ENCODE results near the gene MMP17.
A peak's percentile ranks its signal among the peaks of the same experiment; 100 is the strongest.

The MMP17 gene

DNA sequence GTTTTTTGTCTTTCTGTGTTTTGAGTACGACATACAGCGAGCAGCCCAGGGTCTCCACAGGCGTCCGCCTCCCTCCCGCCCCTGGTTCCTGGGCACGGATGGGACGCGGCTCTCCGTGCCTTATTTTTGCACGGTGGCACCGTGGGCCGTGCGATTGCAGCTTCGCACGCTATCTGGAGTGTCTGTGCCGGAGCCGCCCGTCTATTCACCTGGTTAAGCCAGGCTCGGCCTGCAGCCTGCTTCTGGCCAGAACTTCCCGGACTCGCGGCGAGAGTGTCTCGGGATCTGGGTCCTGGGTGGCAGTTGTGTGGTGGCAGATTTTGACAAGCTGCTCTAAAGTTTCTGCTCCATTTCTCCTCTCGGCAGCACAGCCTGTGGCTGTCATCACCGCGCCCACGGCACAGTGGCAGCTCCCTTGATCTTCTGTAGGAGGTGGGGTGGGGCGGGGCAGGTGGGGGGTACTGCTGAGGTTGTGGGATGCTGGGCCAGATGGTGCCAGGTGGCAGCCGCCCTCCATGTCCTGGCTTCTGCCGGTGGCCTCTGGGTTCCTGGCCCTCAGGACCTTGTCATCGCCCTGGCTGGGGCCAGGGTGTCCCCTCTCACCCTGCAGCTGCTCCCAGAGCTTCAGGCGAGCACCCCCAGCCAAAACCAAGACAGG lies 2.9 kb downstream of the MMP17 start:
- peak; percentile 20 for DNase-seq (ENCODE audit: low read depth)

DNA sequence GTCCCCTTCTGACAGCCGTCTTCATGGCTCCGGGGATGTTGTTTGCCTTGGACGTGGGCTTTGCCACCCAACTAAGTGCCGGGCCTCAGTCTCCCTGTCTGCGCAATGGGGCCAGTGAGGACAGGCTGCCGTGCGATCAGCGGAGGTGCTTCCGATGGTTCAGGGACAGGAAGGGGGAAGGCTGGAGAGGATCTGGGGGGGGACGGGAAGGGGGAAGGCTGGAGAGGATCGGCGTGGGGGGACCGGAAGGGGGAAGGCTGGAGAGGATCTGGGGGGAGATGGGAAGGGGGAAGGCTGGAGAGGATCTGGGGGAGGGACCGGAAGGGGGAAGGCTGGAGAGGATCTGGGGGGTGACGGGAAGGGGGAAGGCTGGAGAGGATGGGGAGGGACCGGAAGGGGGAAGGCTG lies 3.4 kb downstream of the MMP17 start:
- DNase-seq (ENCODE audit: low read depth): peak; percentile 54

DNA sequence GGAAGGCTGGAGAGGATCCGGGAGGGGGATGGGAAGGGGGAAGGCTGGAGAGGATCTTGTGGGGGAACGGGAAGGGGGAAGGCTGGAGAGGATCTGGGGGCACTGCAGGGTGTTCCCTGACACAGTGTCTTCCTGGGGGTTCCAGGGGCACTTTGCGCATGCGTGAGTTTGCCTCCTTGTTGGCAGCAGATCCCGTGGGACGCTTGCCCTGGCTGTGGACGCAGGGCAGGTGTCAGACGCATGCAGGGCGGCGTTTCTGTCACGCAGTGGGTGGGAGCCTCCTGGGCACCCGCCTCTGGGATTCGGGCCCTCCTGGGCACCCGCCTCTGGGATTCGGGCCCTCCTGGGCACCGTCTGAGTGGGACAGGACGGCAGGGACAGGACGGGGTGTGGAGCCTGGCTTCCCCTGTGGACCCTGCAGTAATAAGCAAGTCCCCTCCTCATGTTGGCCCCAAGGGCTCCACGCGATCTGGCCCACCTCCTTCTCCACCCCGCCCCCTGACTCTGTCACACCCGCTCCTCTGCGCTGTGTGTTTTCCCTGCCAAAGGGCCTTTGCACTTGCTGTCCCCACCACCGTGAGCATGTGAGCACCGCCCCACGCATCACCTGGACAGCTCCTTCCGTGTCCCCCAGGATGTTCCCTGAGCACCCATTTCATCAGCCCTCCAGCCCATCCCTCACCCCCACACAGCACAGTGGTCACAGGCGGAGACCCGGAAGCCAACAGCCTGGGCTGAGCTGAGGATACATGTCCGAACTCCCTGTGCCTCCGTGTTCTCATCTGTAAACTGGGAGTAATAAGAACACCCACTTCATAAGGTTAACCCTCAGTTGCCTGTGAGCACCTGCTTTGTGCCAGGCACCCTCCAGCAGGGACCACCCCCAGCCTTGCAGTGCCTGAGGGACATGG lies 4.4 kb downstream of the MMP17 start:
- DNase-seq (ENCODE audit: low read depth): peak; percentile 31

DNA sequence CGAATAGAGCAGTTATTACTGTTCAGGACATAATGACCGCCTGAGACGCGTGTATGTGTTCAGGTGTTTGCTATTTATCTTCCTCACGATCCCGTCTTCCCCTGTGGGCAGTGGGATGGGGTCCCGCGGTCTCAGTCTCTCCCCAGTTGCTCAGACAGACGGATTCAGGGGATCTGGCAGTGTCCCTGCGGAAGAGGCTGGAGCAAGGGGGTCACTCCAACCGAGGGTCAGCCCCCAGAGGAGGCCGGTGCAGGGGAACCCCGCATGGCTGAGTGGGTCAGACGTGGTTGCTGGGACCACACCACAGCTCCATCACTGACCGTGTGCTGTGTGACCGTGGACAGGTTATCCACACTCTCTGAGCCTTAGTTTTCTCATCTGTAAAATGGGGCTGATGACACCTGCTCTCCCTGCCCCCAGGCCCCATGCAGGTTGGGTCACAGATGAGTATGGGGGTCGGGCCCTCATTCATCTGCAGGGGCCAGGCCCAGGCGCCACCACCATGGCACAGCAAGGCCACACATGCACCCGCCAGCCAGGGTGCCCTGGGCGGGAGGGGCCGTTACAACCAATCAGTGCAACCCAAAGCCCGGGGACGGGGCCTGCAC lies 5.2 kb downstream of the MMP17 start:
- DNase-seq (ENCODE audit: low read depth): no peak

DNA sequence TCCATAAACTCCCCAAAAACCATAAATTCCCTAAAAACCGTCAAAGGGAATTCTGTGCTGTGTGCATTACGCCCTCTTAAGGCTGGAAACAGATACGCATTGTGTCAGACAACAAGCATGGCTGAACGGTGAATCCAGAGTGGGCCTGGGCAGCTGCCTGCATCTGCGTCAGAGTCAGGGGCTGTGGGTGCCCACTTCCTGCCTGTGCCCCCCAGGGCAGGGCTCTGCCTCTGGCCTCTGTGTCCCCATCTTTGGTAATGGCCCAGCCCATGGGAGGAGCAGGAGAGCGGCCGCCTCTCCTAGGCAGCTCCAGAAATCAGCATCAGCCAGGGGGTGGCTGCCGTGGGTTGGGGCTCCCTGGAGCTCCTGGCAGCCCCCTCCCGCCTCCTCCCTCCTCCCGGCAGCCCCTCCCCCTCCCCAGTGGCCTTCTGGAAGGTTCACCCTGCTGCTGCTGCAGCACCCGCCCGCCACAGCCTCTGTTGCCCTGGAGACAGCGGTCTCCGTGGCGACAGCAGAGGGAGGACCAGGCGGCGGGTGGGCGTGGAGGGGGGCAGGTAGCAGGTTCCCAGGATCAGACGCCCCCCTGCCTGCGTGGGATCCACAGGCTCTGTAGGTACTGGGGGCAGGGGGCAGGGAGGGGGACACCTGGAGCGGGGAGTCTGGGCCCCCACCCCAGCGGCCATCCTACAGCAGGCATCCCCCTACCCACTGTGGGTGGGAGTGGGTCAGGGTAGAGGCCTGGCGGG lies 5.9 kb downstream of the MMP17 start:
- DNase-seq (ENCODE audit: low read depth): peak; percentile 44

DNA sequence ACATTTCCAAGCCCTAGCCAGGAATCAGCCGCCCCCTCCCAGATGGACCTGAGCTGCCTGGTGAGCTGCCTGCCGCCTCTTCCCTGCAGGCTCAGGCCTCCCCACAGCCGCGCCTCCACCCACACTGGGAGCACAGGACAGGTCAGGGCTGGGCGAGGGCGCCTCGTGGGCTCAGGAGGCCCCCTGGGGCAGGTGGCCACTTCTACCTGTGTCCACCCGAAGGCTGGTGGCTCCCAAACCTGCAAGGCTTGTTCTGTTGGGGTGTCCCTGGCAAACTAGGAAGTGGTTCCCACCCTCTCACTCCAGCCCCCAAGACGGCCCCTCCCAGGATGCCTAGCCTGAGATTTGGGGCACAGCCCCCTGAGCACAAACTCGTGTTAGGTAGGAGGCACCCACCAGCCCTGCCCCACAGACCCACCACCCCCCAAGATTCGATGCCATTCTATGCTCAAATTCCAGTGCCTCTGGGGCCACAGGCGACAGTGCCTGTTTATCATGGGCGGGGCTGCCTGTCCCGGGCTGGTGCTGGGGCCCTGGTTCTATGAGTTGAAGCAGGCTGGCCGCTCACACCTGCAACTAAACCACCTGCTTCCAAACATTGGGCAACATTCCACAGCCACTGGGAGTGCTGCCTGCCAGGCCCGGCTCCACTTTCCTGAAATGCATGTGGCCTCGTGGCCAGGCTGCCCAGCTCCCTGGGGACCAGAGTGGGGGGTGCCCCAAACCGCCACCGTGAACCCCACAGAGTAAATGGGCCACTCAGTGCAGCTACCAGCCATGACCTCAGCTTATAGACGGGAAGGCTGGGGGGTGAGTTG lies 6.8 kb downstream of the MMP17 start:
- no peak for DNase-seq (ENCODE audit: low read depth)

DNA sequence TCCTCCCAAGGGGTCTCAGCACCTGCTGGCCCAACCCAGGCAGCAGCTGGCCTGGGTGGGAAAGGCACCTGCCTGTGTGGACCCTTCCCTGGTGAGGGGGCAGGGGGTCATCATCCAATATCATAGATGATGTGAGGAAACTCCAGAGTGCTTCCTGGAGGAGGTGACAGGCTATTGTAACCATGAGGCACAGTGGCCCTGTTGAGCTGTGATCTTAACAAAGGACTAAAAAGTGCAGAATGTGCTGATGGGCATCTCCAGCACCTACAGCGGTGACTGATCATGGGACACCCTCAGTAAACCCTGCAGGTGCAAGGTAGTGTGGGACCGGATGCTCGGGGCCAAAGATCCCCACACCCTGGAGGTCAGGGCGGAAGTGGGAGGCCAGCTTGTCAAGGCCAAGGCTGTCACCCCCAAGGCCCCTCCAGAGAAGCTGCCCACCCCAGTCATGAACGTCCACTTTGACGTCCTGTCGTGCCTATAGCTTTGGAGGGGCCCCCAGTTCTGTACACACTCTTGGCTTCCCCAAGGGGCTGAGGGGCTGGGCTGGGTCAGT lies 7.5 kb downstream of the MMP17 start:
- no peak for DNase-seq (ENCODE audit: low read depth)

DNA sequence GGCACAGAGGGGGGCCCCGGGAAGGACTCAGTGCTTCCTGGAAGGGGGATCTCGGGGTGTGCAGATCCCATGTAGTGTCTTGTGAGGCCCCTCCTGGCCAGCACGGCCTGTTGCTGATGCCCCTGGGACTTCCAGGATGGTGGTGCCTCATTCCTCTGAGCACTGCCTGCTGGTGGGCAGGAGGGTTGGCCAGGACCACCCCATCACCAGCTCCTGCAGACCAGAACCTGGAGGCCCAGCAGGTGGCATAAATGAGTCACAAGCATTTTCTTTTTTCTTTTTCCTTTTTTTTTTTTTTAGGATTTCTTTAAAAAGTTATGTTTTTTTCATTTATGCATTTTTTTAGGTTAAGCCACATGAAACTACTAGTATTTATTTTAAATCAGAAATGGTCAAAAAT lies 8.0 kb downstream of the MMP17 start:
- DNase-seq (ENCODE audit: low read depth): peak; percentile 9

DNA sequence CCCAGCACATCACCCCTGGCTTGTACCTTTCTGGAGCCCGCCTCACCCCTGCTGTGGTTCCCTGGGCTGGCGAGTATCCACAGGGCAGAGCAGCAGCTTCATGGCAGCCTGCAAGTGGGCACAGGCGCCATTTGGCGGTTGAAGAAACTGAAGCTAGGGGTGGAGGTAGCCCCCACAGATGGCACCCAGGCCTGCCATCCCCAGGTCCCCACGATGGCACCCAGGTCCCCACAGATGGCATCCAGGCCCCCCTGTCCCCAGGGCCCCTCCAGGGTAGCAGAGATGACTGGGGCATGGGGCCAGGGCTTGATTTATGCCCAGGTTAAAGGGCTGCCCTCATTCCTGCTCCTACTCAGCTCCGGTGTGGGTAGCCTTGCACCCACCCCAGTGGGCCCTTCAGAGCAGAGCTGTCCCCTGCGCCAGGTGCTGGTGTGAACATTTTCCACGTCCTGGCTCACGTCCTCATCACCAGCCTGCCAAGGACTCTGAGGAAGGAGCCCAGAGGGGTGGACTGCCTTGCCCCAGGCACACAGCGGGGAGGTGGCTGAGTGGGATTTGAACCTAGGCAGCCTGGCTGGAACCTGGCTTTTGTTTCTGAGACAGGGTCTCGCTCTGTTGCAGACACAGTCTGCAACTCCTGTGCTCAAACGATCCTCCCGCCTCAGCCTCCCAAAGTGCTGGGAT lies 8.7 kb downstream of the MMP17 start:
- no peak for DNase-seq (ENCODE audit: low read depth)

DNA sequence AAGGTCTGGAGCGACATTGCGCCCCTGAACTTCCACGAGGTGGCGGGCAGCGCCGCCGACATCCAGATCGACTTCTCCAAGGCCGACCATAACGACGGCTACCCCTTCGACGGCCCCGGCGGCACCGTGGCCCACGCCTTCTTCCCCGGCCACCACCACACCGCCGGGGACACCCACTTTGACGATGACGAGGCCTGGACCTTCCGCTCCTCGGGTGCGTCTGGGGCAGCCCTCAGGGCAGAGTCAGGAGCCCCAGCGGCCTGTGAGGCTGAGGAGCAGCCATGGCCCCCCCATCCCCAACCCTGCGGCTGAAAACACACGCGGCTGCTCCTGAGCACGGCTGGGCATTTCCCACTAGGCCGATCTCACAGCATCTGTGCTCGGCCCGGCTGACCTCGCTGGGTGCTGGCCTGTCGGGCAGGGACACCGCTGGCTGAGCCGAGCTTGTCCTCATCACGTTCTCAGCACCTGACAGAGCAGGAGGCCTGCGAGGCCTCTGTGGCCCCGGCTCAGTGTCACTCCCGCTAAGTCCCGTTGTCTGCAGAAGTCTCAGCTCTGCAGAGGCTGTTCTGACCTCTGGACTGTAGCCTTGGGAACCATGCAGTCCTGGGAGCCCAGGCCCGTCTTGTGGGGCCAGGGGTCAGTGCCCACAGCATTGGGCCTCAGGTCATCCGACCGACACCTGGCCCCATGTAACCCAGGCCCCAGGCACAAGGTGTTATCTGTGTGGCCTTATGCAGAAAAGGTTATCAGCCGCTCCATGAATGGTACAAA lies 12.6 kb downstream of the MMP17 start:
- DNase-seq (ENCODE audit: low read depth): no peak

DNA sequence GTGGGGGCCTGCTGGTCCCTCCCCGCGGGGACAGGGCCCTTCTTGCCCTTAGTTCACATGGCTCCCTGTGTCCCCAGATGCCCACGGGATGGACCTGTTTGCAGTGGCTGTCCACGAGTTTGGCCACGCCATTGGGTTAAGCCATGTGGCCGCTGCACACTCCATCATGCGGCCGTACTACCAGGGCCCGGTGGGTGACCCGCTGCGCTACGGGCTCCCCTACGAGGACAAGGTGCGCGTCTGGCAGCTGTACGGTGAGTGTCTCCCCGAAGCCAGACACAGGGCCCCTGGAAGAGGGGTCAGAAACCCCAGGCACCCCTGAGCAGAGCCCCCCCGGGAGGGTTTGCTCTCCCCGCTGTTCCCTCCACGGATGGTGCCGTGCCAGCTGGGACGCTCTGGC lies 13.4 kb downstream of the MMP17 start:
- DNase-seq (ENCODE audit: low read depth): no peak

DNA sequence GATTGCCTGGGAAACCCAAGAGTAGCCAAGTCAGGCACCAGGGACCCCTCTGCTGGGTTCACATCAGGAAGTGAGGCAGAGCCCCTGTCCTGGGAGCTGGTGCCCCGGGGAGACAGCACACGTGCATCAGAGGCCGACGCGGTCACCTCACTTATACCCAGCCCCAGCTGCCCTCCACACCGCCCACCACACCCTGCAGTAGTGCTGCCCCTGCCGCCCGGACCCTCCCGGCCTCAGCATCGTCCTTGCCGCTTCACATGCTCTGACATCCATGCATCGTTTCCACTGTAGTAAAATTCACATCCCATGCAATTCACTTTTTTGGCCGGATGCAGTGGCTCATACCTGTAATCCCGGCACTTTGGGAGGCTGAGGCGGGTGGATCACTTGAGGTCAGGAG lies 14.0 kb downstream of the MMP17 start:
- DNase-seq (ENCODE audit: low read depth): no peak

DNA sequence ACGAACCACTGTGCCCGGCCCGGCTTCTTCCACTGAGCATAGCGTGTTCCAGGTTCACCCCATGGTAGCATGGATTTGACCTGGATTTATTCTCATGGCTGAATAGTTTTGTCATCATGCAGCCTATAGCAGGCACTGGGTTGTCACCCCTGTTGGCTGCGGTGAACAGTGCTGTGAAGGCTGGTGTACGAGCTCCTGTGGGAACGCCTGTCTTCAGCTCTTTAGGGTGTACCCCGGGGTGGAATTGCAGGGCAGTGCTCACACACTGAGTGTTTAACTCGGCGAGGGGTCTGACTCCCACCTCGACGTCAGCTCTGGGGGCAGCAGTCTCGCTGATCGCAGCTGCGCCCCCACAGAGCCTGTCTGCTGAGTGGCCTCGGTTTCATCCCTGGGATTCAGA lies 15.3 kb downstream of the MMP17 start:
- DNase-seq (ENCODE audit: low read depth): no peak

DNA sequence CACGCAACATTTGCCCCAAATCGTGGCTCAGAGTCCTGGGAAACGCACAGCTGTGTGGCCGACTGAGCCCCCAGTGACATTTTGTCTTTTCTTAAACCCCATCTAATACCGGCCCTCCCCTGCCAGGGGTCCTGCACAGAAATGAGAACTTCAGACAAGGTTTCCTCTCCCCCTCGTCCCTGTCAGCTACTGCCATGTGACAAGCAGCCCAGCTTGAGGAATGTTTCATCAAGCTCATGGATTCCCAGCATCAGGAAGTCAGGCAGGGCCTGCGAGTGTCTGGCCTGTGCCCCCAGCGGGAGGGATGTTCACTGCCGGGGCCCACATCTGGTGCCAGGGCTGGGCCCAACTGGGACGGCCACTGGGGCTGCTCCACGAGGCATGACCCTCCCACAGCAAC lies 15.9 kb downstream of the MMP17 start:
- DNase-seq (ENCODE audit: low read depth): no peak

DNA sequence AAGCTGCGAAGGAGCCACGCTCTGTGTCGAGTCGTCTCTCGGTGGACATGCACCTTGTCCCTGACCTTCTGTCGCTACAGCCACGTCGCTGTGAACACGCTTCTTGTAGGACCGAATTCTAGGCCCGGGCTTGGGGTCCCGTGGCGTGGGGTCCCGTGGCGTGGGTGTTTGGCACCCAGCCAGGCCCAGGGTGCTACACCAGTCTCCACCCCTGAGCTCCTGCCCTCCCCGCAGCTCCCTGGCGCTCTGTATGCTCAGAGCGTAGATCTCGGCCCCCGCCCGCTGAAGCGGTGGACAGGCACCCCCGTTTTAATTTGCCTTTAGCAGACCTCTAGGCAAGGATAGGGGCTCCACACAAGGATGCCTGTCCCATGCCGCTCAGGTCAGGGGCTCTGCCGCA lies 16.5 kb downstream of the MMP17 start:
- DNase-seq (ENCODE audit: low read depth): no peak

DNA sequence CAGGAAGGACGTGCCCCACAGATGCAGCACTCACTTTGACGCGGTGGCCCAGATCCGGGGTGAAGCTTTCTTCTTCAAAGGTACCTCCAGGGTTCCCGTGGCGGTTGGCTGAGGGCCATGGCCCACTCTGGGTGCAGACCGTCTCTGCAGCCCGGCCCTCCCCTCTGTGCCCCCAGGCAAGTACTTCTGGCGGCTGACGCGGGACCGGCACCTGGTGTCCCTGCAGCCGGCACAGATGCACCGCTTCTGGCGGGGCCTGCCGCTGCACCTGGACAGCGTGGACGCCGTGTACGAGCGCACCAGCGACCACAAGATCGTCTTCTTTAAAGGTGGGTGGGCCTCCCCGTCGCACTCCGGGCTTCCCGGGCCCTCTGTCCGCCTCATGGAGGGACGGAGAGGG lies 16.9 kb downstream of the MMP17 start:
- no peak for DNase-seq (ENCODE audit: low read depth)

DNA sequence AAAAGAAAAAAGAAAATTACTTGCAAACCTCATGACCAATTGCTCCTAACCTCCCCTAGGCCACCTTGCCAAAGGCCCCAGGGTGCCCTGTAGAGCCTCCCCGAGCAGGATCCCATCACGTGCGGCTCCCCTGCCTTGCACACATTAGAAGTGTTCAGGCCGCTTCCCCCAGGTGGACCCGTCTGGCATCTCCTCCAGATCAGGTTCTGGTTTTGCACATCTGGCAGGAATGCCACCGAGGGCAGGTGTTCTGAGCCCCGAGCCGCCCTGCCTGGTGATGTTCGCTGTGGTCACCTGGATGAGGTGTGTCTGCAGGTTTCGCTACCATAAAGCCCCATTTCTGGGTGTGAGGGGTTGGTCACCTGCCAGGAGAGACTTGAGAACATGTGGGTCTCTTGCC lies 19.3 kb downstream of the MMP17 start:
- no peak for DNase-seq (ENCODE audit: low read depth)

DNA sequence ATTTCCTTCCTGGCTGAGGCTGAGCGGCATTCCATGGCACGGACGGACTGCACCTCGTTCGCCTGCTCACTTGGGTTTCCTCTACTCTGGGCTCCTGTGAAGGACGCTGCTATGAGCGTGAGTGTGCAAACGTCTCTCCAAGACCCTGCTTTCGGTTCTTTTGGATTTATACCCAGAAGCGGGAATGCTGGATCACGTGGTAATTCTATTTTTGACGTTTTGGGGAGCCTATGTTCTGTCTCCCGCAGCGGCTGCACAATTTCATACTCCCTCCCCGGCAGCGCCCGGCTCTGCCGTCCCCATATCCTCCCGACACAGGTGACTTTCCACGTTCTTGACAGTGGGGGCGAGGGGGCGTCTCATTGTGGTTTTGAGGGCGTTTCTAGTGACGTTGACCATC lies 20.6 kb downstream of the MMP17 start:
- DNase-seq (ENCODE audit: low read depth): no peak

DNA sequence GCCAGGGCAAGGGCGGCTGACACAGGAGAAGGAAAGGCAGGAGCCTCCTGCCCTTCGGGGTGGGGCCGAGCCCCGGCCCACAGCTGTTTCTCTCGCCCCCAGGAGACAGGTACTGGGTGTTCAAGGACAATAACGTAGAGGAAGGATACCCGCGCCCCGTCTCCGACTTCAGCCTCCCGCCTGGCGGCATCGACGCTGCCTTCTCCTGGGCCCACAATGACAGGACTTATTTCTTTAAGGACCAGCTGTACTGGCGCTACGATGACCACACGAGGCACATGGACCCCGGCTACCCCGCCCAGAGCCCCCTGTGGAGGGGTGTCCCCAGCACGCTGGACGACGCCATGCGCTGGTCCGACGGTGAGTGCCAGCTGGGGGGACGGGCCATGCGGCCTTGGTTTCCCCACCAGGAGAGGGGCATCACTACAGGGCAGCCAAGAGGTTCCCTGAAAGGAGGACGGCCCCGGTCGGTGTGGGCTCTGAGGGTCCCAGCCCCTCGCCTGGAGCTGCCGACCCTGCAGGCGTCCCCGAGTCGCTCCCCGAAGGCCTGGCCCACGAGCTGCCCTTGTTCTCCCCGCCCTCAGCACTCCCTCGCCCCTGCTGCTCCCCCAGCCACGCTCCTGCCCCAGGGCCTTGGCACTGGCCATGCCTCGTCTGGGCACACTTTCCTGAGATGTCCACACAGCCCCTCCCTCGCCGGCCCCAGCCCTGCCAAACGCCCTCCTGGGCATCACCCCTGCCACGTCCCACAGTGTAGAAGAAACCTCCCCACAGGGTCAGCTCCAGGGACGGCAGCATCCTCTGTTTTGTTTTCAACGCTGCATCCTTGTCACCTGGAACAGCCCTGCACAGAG lies 21.7 kb downstream of the MMP17 start:
- no peak for DNase-seq (ENCODE audit: low read depth)

All from iris pigment epithelial cell (primary cell).